Motor neuron (in vitro differentiated cells): ENCODE results near the gene HAUS7. TPM values are rescaled to one million over a fixed set of nuclear protein-coding genes. Genes with fewer than 3 reads are reported as not detected.

Source experiments
- ATAC-seq, 8 experiments: fragments of 200-7000 bp; cut with Tn5 transposase; replicated peaks in 6 of 8; 2 replicates each; pipeline ENCODE4 v1.8.0; 2021; ENCODE audit warnings: mild to moderate bottlenecking in 8 of 8, moderate library complexity in 8 of 8
- H3K27ac ChIP-seq, 2 donors: fragments of 250-450 bp; sonication (Bioruptor Pico); 2 replicates each; pipeline ENCODE4 v1.9.0; 2021; ENCODE audit warnings: antibody characterized with exemption in 2 of 2, mild to moderate bottlenecking in 2 of 2, moderate library complexity in 1 of 2
- H3K4me1 ChIP-seq, 2 donors: fragments of 250-450 bp; sonication (Bioruptor Pico); replicated peaks in 1 of 2; 2 replicates each; pipeline ENCODE4 v1.6.1; 2021; ENCODE audit warnings: antibody characterized with exemption in 2 of 2, mild to moderate bottlenecking in 2 of 2, moderate library complexity in 1 of 2
- H3K4me3 ChIP-seq, 5 donors: fragments of 250-450 bp; sonication (Bioruptor Pico); 2 replicates each; pipeline ENCODE4 v1.9.0; 2021; ENCODE audit warnings: antibody characterized with exemption in 5 of 5, mild to moderate bottlenecking in 5 of 5, moderate library complexity in 4 of 5
- WGBS, 10 experiments: fragments of 450-650 bp; shearing (Covaris generic); methylation state at CpG; one replicate each; pipeline ENCODE4 v1.0.0; 2022; 5-methylcytosine and 5-hydroxymethylcytosine counted together
- in situ Hi-C, 9 experiments: fragments of 400-800 bp; cut with MboI; loops; one replicate each; pipeline ENCODE4 v1.15.0; 2021; ENCODE audit warnings: low sequenced_read_pairs in 9 of 9, low pct_unique_long_range_greater_than_20kb in 2 of 9; ENCODE audit not compliant: unreplicated experiment in 9 of 9
- total RNA-seq, 8 experiments: library from RNA; unstranded; fragments of 300-600 nt; gene quantifications; 2 replicates each; pipeline versions ENCODE4 v1.2.3 to v1.2.4, GENCODE V29; 2022

The HAUS7 gene
- total RNA-seq, 8 experiments from 2014 or later: 8.5 to 28.6 (median 19.0) TPM

GRCh38 chrX:153494541-153495361, 24.4 kb upstream of the HAUS7 start, which contains the start of gene BGN:
BGN (plus strand) TSS chrX:153494980; CDS start chrX:153504632, 9,652 bp downstream.
- Histone ChIP-seq H3K4me1 (peaks cover 12 to 18% of the 10 kb centered on the region in 2 donors), H3K27ac (no peak within 1 kb of the TSS), H3K4me3 (peak within 1 kb of the TSS in 1 of 5 donors; percentile 11)
- ATAC-seq: peak in 7 of 8 experiments; percentile 53 to 78 (median 68)
- in situ Hi-C loops: no loop called here
- WGBS, 10 experiments: no CpG with 5 or more reads among the region's 41 CpGs

- 38 to 100% (median 70%) methylated on average over 1 to 9 of the region's 12 CpGs; no CpG with 5 or more reads in 6 of the 10 experiments for WGBS, 10 experiments
- in situ Hi-C loops: no loop called here
- H3K4me1 ChIP-seq: peaks cover 12 to 18% of the 10 kb centered on the region in 2 donors
- ATAC-seq: no peak
- no peak overlapping the region for H3K27ac ChIP-seq
- H3K4me3 ChIP-seq: no peak overlapping the region
Observed at GRCh38 chrX:153494061-153494460, 23.7 kb upstream of the HAUS7 start.

- 42 to 100% methylated on average over 1 to 2 of the region's 11 CpGs; no CpG with 5 or more reads in 8 of the 10 experiments for WGBS, 10 experiments
- H3K4me3 ChIP-seq: no peak overlapping the region
- in situ Hi-C loops: no loop called here
- no peak overlapping the region for H3K27ac ChIP-seq
- H3K4me1 ChIP-seq: peaks cover 18 to 26% of the 10 kb centered on the region in 2 donors
- no peak for ATAC-seq
Observed at GRCh38 chrX:153493085-153493484, 22.7 kb upstream of the HAUS7 start.

- H3K27ac ChIP-seq: no peak overlapping the region
- no peak overlapping the region for H3K4me3 ChIP-seq
- H3K4me1 ChIP-seq: peaks cover 19 to 28% of the 10 kb centered on the region in 2 donors
- ATAC-seq: no peak
- 40% methylated on average over 1 of the region's 12 CpGs; no CpG with 5 or more reads in 9 of the 10 experiments for WGBS, 10 experiments
- in situ Hi-C loops: no loop called here
Observed at GRCh38 chrX:153492543-153492942, 22.2 kb upstream of the HAUS7 start.

- H3K4me1 ChIP-seq: peaks cover 19 to 28% of the 10 kb centered on the region in 2 donors
- H3K27ac ChIP-seq: peak overlapping the region in 1 of 2 donors; percentile 74
- ATAC-seq: peak in 3 of 8 experiments; percentile 3 to 35 (median 19)
- in situ Hi-C loops: no loop called here
- no CpG with 5 or more reads among the region's 11 CpGs for WGBS, 10 experiments
- H3K4me3 ChIP-seq: no peak overlapping the region
Observed at GRCh38 chrX:153491918-153492317, 21.5 kb upstream of the HAUS7 start.

GRCh38 chrX:153491351-153491914, 21.1 kb upstream of the HAUS7 start:
- Histone ChIP-seq H3K4me3 (no peak overlapping the region), H3K4me1 (peaks cover 19 to 28% of the 10 kb centered on the region in 2 donors), H3K27ac (peak overlapping the region in 1 of 2 donors; percentile 74)
- no CpG with 5 or more reads among the region's 10 CpGs for WGBS, 10 experiments
- ATAC-seq: peak in 5 of 8 experiments; percentile 64 to 78 (median 69)
- in situ Hi-C loops: no loop called here

- H3K4me1 ChIP-seq: peaks cover 19 to 28% of the 10 kb centered on the region in 2 donors
- ATAC-seq: no peak
- H3K4me3 ChIP-seq: no peak overlapping the region
- WGBS, 10 experiments: no CpG with 5 or more reads among the region's 20 CpGs
- no peak overlapping the region for H3K27ac ChIP-seq
- in situ Hi-C loops: no loop called here
Observed at GRCh38 chrX:153490217-153490930, 20.0 kb upstream of the HAUS7 start.

GRCh38 chrX:153488231-153488914, 18.0 kb upstream of the HAUS7 start:
- H3K4me1 ChIP-seq: peaks cover 19 to 24% of the 10 kb centered on the region in 2 donors
- H3K4me3 ChIP-seq: no peak overlapping the region
- 0% methylated on average over 1 of the region's 27 CpGs; no CpG with 5 or more reads in 9 of the 10 experiments for WGBS, 10 experiments
- in situ Hi-C loops: no loop called here
- H3K27ac ChIP-seq: no peak overlapping the region
- peak in 7 of 8 experiments; percentile 10 to 68 (median 34) for ATAC-seq

GRCh38 chrX:153487590-153488071, 17.3 kb upstream of the HAUS7 start:
- in situ Hi-C loops: no loop called here
- H3K4me3 ChIP-seq: no peak overlapping the region
- no peak overlapping the region for H3K27ac ChIP-seq
- ATAC-seq: no peak
- peaks cover 19 to 24% of the 10 kb centered on the region in 2 donors for H3K4me1 ChIP-seq
- WGBS, 10 experiments: no CpG with 5 or more reads among the region's 11 CpGs

- no peak overlapping the region for H3K27ac ChIP-seq
- H3K4me1 ChIP-seq: peaks cover 8 to 12% of the 10 kb centered on the region in 2 donors
- in situ Hi-C loops: no loop called here
- H3K4me3 ChIP-seq: no peak overlapping the region
- no peak for ATAC-seq
- no CpG with 5 or more reads among the region's 10 CpGs for WGBS, 10 experiments
Observed at GRCh38 chrX:153486171-153486570, 15.8 kb upstream of the HAUS7 start.

- Histone ChIP-seq H3K27ac (no peak overlapping the region), H3K4me1 (peaks cover 7 to 11% of the 10 kb centered on the region in 2 donors), H3K4me3 (no peak overlapping the region)
- 80% methylated on average over 4 of the region's 30 CpGs; no CpG with 5 or more reads in 9 of the 10 experiments for WGBS, 10 experiments
- ATAC-seq: no peak
- in situ Hi-C loops: no loop called here
Observed at GRCh38 chrX:153485396-153486080, 15.2 kb upstream of the HAUS7 start.

- H3K27ac ChIP-seq: no peak overlapping the region
- no peaks in the 10 kb centered on the region for H3K4me1 ChIP-seq
- 63% methylated on average over 6 of the region's 23 CpGs; no CpG with 5 or more reads in 9 of the 10 experiments for WGBS, 10 experiments
- no peak overlapping the region for H3K4me3 ChIP-seq
- no peak for ATAC-seq
- in situ Hi-C loops: no loop called here
Observed at GRCh38 chrX:153482376-153483015, 12.1 kb upstream of the HAUS7 start.
